HepG2 (cell line): ENCODE data around the gene ALDH9A1. TPM values are rescaled to one million over a fixed set of nuclear protein-coding genes. Genes with fewer than 3 reads are reported as not detected.

Experiments
- ATAC-seq: fragments of 200-7000 bp; cut with Tn5 transposase; 3 replicates; pipeline ENCODE4 v1.9.1; 2020; ENCODE audit warnings: mild to moderate bottlenecking, moderate library complexity
- BruUV-seq: library from RNA; stranded (reverse); fragments of 400-500 nt; replicated peaks from 2 replicates; lab custom pipeline; 2021; lab: Mats Ljungman, UMichigan
- CTCF ChIA-PET: fragments of 300-600 bp; formaldehyde crosslinking; extraction: SDS; loops from one replicate; lab custom pipeline; 2021; ENCODE audit warnings: low total read pairs, inconsistent platforms, low intra/inter-chr PET ratio; lab: Yijun Ruan, JAX
- POLR2A ChIA-PET: fragments of 350-600 bp; sonication (Branson Sonifier 250); formaldehyde crosslinking; loops from one replicate; lab custom pipeline; 2020; ENCODE audit warnings: antibody characterized with exemption, inconsistent platforms; lab: Yijun Ruan, JAX
- DNase-seq: peaks from one replicate; pipeline ENCODE4 v3.0.0-alpha.2; 2015; ENCODE audit warnings: low spot score
- FAIRE-seq: peaks from 3 replicates; lab custom pipeline; 2011; peaks lifted over from hg19 to GRCh38; lab: Jason Lieb, UNC
- H2AFZ ChIP-seq: one replicate; pipeline ENCODE4 v1.6.1; 2011; ENCODE audit warnings: low read length, inconsistent platforms
- H3K27ac ChIP-seq: fragments of 300-600 bp; 3 replicates; pipeline ENCODE4 v1.8.0; 2011; ENCODE audit warnings: mixed run types, mild to moderate bottlenecking, mixed read lengths, low read length, inconsistent platforms; ENCODE audit not compliant: insufficient read depth; ENCODE audit errors: extremely low read length
- H3K27me3 ChIP-seq, 2 experiments: fragments of 200-600 bp in 1 of 2; 2 replicates in 1 of 2; 3 replicates in 1 of 2; pipeline versions ENCODE4 v1.6.0 to v1.8.0; 2011; ENCODE audit warnings: low read length in 2 of 2, mild to moderate bottlenecking in 2 of 2, moderate library complexity in 2 of 2, inconsistent platforms in 1 of 2; ENCODE audit not compliant: insufficient read depth in 2 of 2, control insufficient read depth in 1 of 2
- H3K36me3 ChIP-seq, 2 experiments: fragments of 200-600 bp in 1 of 2; replicated peaks in 1 of 2; 2 replicates in 1 of 2; 3 replicates in 1 of 2; pipeline versions ENCODE4 v1.5.1 to v1.8.0; 2011; ENCODE audit warnings: low read length in 2 of 2, inconsistent platforms in 1 of 2; ENCODE audit not compliant: insufficient read depth in 2 of 2, control insufficient read depth in 1 of 2
- H3K4me1 ChIP-seq: 2 replicates; pipeline ENCODE4 v1.5.1; 2012; ENCODE audit warnings: low read length, inconsistent platforms; ENCODE audit not compliant: insufficient read depth
- H3K4me2 ChIP-seq: 2 replicates; pipeline ENCODE4 v1.6.0; 2011; ENCODE audit warnings: low read depth, low read length, inconsistent platforms
- H3K4me3 ChIP-seq, 3 experiments: fragments of 200-600 bp in 1 of 3; sonication (generic), shearing (Covaris generic) in 1 of 3; replicated peaks in 1 of 3; 2 replicates each; pipeline ENCODE4 v1.5.1; 2011 to 2016; ENCODE audit warnings: low read length in 3 of 3, inconsistent platforms in 2 of 3, low read depth in 2 of 3, mild to moderate bottlenecking in 2 of 3, control low read depth in 1 of 3, mixed read lengths in 1 of 3; ENCODE audit not compliant: insufficient read depth in 1 of 3
- H3K79me2 ChIP-seq: one replicate; pipeline ENCODE4 v1.6.1; 2011; ENCODE audit warnings: low read length, inconsistent platforms; ENCODE audit not compliant: insufficient read depth
- H3K9ac ChIP-seq: 2 replicates; pipeline ENCODE4 v1.6.0; 2011; ENCODE audit warnings: mild to moderate bottlenecking, low read depth, low read length, inconsistent platforms; ENCODE audit not compliant: insufficient read depth
- H3K9me3 ChIP-seq: 2 replicates; pipeline ENCODE4 v1.5.1; 2012; ENCODE audit warnings: mild to moderate bottlenecking, low read length
- H4K20me1 ChIP-seq: 2 replicates; pipeline ENCODE4 v1.6.0; 2011; ENCODE audit warnings: inconsistent platforms, mild to moderate bottlenecking, low read length, moderate library complexity; ENCODE audit not compliant: insufficient read depth
- ATF7 ChIP-seq, 2 experiments: fragments of 450-650 bp in 1 of 2; sonication (generic) in 1 of 2; formaldehyde crosslinking in 1 of 2; IDR thresholded peaks; 2 replicates each; pipeline versions ENCODE4 v1.4.0 to v1.6.1; 2016 to 2020; ENCODE audit warnings: antibody characterized with exemption in 1 of 2, mild to moderate bottlenecking in 1 of 2, missing genetic modification reagents in 1 of 2
- CHD2 ChIP-seq: IDR thresholded peaks from 2 replicates; pipeline ENCODE4 v1.6.1; 2011; ENCODE audit warnings: low read depth, low read length, improper control_type of control experiment
- FOXO1 ChIP-seq: sonication (generic); formaldehyde crosslinking; IDR thresholded peaks from 2 replicates; pipeline ENCODE4 v1.4.0; 2020; ENCODE audit warnings: missing genetic modification reagents
- RFXANK ChIP-seq: IDR thresholded peaks from 2 replicates; pipeline ENCODE4 v1.6.1; 2016
- YEATS2 ChIP-seq: sonication (generic); formaldehyde crosslinking; IDR thresholded peaks from 2 replicates; pipeline ENCODE4 v1.4.0; 2020; ENCODE audit warnings: missing genetic modification reagents, borderline replicate concordance
- ZNF326 ChIP-seq: sonication (generic); formaldehyde crosslinking; IDR thresholded peaks from 2 replicates; pipeline ENCODE4 v1.4.0; 2020; ENCODE audit warnings: missing genetic modification reagents, borderline replicate concordance
- ZXDC ChIP-seq: sonication (generic); formaldehyde crosslinking; IDR thresholded peaks from 2 replicates; pipeline ENCODE4 v1.5.0; 2020; ENCODE audit warnings: mild to moderate bottlenecking, missing genetic modification reagents
- WGBS: methylation state at CpG from one replicate; pipeline ENCODE4 v1.1.6; 2017; ENCODE audit warnings: low lambda C conversion rate; 5-methylcytosine and 5-hydroxymethylcytosine counted together
- in situ Hi-C: cut with HindIII; loops from 2 replicates; pipeline ENCODE4 v1.10.0; 2017; ENCODE audit warnings: low pct_unique_long_range_greater_than_20kb; ENCODE audit not compliant: extremely low pct_ligation_motif_present
- intact Hi-C: fragments of 100-400 bp; cut with micrococcal nuclease; formaldehyde crosslinking; loops from one replicate; pipeline ENCODE4 v1.10.0; 2022; ENCODE audit not compliant: unreplicated experiment
- polyA plus RNA-seq, 8 experiments: library from polyadenylated mRNA; depleted of rRNA in 3 of 8; stranded (reverse) in 7 of 8; unstranded in 1 of 8; fragments of >200 nt; fragmentation: Illumina TruSeq in 4 of 8; extraction: Trizol in 4 of 8; gene quantifications; 2 replicates each; pipeline versions ENCODE4 v1.2.1 to v1.2.3, GENCODE V29; 2011 to 2016; ENCODE audit warnings: low read depth in 4 of 8, missing spikeins in 1 of 8, mixed read lengths in 1 of 8; ENCODE audit not compliant: insufficient read depth in 1 of 8
- total RNA-seq, 5 experiments: library from RNA; depleted of rRNA; stranded (reverse); fragments of >200 nt; fragmentation: Illumina TruSeq; extraction: Trizol; gene quantifications; 2 replicates each; pipeline ENCODE4 v1.2.3, GENCODE V29; 2016; ENCODE audit warnings: low read depth in 1 of 5
- TF ChIP-seq, protein P1 (sequence below): sonication (generic); formaldehyde crosslinking; IDR thresholded peaks from 2 replicates; pipeline ENCODE4 v1.5.0; 2020; ENCODE audit warnings: mild to moderate bottlenecking, missing genetic modification reagents, moderate library complexity
- TF ChIP-seq, protein P2 (sequence below): sonication (generic); formaldehyde crosslinking; conservative IDR thresholded peaks from 2 replicates; pipeline ENCODE4 v1.5.0; 2020; ENCODE audit warnings: missing genetic modification reagents

Gene ALDH9A1
- total and polyA plus RNA-seq, 2 of the 13 experiments (the other 11 are each of a cell fraction or from before 2014, with no cell fraction given): 27.5 to 38.5 TPM

GRCh38 chr1:165679282-165680036 lies 18.9 kb downstream of the ALDH9A1 start:
- in situ Hi-C loops (no loop called here), intact Hi-C loops (no loop called here)
- no TSS peak for BruUV-seq
- H4K20me1 ChIP-seq: no peaks in the 10 kb centered on the region
- no peak for ATAC-seq
- WGBS: 100% methylated on average over 1 of the region's 1 CpG
- POLR2A ChIA-PET: no interaction called here
- no peak overlapping the region for H2AFZ ChIP-seq
- H3K9ac ChIP-seq: no peak overlapping the region
- H3K27me3 ChIP-seq: no peaks in the 10 kb centered on the region
- no peak for DNase-seq
- FAIRE-seq: no peak
- no peak overlapping the region for H3K4me3 ChIP-seq
- CTCF ChIA-PET: interaction anchor here (0.8 kb wide), 1 partner anchor 78 kb away, joined by 4 read pairs; no protein-coding TSS in a partner anchor
- no peaks in the 10 kb centered on the region for H3K79me2 ChIP-seq
- TF ChIP-seq, protein P1, sequence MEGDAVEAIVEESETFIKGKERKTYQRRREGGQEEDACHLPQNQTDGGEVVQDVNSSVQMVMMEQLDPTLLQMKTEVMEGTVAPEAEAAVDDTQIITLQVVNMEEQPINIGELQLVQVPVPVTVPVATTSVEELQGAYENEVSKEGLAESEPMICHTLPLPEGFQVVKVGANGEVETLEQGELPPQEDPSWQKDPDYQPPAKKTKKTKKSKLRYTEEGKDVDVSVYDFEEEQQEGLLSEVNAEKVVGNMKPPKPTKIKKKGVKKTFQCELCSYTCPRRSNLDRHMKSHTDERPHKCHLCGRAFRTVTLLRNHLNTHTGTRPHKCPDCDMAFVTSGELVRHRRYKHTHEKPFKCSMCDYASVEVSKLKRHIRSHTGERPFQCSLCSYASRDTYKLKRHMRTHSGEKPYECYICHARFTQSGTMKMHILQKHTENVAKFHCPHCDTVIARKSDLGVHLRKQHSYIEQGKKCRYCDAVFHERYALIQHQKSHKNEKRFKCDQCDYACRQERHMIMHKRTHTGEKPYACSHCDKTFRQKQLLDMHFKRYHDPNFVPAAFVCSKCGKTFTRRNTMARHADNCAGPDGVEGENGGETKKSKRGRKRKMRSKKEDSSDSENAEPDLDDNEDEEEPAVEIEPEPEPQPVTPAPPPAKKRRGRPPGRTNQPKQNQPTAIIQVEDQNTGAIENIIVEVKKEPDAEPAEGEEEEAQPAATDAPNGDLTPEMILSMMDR (CRISPR knock-in tag): 0 out of 2 replicates have a peak, but pooled peaks have one; percentile 4
- no peak for TF ChIP-seq YEATS2 (CRISPR knock-in tag)
- TF ChIP-seq, all 625 proteins: peak for 1
- H3K9me3 ChIP-seq: no peaks in the 10 kb centered on the region
- no peak overlapping the region for H3K27ac ChIP-seq
- H3K4me2 ChIP-seq: no peak overlapping the region
- H3K36me3 ChIP-seq: peaks cover 6 to 45% of the 10 kb centered on the region in 2 experiments
- no peaks in the 10 kb centered on the region for H3K4me1 ChIP-seq

DNA sequence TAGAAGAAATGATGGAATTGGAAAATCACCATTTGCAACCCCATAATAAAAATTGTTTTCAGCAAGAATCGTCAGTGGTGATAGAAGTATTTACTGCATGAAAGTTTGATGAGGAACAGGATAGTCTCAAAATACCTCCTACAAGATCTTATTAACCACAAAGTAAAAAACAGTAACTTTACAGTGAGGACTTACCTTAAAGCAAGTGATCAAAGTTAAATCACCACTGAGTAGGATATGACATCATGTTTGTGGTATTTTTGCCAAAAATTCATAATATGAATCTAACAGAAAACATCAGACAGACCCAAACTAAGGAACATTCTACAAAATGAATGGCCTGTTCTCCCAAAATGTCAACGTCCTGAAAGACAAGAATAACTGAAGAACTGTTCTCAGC lies 19.9 kb downstream of the ALDH9A1 start:
- intact Hi-C loops (no loop called here), in situ Hi-C loops (no loop called here)
- FAIRE-seq (no peak), DNase-seq (no peak), ATAC-seq (no peak)
- ChIA-PET CTCF (interaction anchor here (0.8 kb wide), 1 partner anchor 77 kb away, joined by 4 read pairs; no protein-coding TSS in a partner anchor), POLR2A (no interaction called here)
- peaks cover 6 to 44% of the 10 kb centered on the region in 2 experiments for H3K36me3 ChIP-seq
- H3K4me2 ChIP-seq: no peak overlapping the region
- no peak overlapping the region for H3K27ac ChIP-seq
- no peak overlapping the region for H2AFZ ChIP-seq
- no peak overlapping the region for H3K9ac ChIP-seq
- H3K27me3 ChIP-seq: no peaks in the 10 kb centered on the region
- H4K20me1 ChIP-seq: no peaks in the 10 kb centered on the region
- TF ChIP-seq FOXO1 (CRISPR knock-in tag): no peak
- TF ChIP-seq CHD2: no peak
- no peak for TF ChIP-seq ZNF326
- TF ChIP-seq ATF7 (IDR thresholded peaks at IDR 0.05): peak; percentile 23; the same call in 1 of the 2 replicates
- TF ChIP-seq ATF7 (CRISPR knock-in tag; IDR thresholded peaks at IDR 0.05): no peak
- no peak for TF ChIP-seq RFXANK (CRISPR knock-in tag)
- no peak for TF ChIP-seq ZXDC (CRISPR knock-in tag)
- TF ChIP-seq, protein P2, sequence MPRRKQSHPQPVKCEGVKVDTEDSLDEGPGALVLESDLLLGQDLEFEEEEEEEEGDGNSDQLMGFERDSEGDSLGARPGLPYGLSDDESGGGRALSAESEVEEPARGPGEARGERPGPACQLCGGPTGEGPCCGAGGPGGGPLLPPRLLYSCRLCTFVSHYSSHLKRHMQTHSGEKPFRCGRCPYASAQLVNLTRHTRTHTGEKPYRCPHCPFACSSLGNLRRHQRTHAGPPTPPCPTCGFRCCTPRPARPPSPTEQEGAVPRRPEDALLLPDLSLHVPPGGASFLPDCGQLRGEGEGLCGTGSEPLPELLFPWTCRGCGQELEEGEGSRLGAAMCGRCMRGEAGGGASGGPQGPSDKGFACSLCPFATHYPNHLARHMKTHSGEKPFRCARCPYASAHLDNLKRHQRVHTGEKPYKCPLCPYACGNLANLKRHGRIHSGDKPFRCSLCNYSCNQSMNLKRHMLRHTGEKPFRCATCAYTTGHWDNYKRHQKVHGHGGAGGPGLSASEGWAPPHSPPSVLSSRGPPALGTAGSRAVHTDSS (CRISPR knock-in tag): no peak
- 75% methylated on average over 2 of the region's 2 CpGs for WGBS
- no TSS peak for BruUV-seq
- H3K4me1 ChIP-seq: no peaks in the 10 kb centered on the region
- H3K9me3 ChIP-seq: no peaks in the 10 kb centered on the region
- no peaks in the 10 kb centered on the region for H3K79me2 ChIP-seq
- no peak overlapping the region for H3K4me3 ChIP-seq
